HG03045 (cell line): ENCODE results near the gene XPO4.
"Not testable (repeated sequence)": the region's sequence is repeated elsewhere in the genome, so short reads cannot be mapped to it uniquely, and the experiment has no call there.

ENCODE experiments used
- ATAC-seq: cut with Tn5 transposase; IDR thresholded peaks from one replicate; pipeline ENCODE4 v1.9.1; 2021; ENCODE audit warnings: mild to moderate bottlenecking, moderate library complexity; ENCODE audit not compliant: unreplicated experiment

XPO4 gene

DNA sequence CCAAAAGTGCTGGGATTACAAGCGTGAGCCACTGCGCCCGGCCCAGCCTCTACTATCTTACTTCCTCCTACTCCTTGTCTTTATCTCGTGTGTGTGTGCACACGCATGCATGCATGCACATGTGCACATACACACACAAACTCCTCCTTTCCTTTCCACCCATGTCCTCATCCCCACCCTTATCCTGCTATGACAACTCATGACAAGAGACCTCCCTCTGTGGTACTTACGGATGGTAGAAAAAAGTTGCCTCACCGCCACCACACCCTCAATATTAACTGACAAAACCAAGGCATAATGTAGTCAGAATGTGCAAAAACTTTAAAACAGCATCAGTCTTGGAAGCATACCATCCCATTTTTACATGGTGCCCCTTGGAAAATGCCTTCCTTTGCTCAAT is 112.9 kb downstream of the XPO4 start:
- ATAC-seq = no peak

DNA sequence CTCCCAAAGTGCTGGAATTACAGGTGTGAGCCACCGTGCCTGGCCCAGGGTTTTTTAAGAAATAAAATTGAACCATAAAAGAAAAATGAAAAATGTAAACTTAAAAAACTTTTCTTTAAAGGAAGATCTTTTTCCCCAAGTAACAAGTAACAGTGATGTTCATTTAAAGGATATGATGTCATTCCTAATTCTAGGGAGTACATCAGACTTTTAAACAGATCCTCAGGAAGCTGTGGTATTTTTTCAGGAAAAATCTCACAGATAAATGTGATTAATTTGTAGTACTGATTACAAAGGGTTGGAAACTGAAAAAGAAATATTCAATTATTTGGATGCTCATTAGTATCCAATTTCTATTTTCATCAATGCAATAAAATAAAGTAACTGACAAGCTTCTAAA is 114.2 kb downstream of the XPO4 start:
- no peak for ATAC-seq

DNA sequence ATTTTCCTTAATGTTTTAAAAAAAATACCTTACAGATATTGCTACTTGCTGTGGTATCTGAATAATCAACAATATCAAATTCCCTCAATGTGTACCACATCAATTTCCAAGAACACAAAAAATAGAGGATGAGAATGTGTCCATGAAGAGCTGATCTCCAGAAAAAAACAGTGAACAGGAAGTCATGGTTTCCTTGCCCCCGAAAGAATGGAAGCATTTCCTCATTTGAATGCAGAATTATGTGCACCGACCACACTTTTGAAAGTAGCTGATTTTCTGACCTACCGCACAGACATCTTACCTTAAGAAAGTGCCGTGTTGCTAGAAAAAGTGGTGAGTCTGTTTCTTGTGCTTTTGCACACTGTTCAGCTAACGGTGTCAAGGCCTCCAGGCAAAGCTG is 115.4 kb downstream of the XPO4 start:
- no peak for ATAC-seq

DNA sequence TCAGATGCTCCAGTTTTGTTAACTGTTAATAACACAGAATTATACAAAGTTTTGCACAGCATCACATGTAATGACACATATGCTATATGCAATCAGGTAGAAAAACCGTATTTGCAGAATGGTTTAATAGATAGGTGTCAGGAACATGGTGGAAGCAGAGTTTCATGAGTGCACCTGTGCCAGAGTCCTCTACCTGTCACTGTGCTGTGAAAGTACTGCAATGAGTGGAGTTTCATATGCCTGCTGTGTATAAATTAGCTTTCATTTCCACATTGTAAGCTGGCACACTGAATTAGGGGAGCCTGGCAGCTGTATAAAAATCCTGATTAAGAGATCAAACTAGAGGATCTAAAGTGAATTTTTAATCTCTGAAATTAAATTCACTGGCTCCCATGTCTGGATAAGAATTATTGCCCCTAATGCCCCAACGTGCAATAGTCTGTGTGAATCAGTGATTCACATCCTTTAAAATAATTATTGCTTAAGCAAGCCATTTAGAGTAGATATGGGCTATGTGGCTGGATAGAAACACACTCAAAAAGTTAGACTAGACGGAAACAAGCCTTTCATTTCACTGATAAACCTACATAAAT is 120.3 kb downstream of the XPO4 start:
- no peak for ATAC-seq

DNA sequence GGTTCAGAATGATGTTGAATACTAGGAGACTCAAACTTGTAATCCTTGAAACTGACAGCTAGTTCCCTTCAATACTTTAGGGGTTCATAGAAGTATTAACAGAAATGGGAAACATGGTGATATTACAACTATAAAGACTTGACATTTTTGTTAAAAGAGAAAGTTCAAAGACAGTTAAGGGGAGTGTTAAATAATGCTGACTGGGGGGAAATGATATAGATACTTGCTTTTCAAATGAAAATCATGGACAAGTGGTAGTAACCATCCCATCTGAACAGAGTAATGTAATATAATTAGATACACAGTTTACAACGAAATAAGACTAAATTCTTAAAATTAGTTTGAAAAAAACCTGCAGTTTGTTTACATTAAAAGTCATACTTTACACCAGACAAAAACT is 122.2 kb downstream of the XPO4 start:
- no peak for ATAC-seq

DNA sequence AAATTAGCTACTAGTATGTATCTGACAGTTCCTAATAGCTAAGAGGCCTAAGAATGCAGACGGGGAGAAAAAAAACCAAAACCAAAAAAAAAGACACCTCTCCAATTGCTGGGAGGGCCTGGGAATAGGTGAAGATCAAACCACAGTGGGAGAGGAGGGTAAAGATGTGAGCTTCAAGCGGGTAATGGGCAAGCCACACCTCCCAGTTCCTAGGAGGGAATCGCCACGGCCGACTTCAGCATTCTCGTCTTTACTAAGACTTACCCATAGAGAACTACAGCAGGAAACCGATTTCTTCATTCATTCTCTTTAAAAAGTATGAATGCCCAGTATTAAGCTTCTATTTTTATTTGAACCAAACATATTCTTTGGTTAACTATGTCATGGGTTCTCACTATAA is 123.1 kb downstream of the XPO4 start:
- no peak for ATAC-seq

DNA sequence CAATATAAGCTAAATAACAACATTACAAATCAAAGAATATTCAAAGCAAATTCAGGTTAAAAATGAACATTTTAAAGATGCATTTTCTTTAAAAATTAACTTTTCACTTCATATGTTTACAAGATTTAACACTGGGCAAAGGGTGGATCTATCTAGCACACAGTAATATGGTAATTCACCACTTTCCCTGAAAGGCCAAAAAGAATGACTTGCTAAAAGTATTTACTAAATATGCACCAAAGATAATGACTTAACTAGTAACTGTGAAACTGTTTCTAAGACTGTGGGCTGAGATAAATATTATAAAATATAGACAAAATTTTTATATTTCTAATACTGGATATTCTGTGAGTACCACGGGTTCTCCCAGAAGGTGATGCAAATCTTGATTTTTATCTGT is 124.2 kb downstream of the XPO4 start:
- no peak for ATAC-seq

DNA sequence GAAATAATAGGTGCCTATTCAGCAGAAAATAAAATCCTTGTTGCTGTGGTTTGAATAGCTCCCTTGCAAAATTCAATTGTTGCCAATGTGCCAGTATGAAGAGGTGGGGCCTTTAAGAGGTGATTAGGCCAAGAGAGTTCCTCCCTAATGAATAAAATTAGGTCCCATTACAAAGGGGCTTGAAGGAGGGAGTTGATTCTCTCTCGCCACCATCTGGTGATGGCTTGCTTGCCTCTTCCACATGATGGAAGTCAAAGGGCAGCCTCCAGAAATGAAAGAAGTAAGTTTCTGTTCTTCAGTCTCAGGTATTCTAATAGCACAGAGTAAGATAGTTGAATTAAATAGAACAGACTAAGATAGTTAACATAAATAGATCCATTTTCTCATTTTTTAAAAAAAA is 125.8 kb downstream of the XPO4 start:
- ATAC-seq = no peak

DNA sequence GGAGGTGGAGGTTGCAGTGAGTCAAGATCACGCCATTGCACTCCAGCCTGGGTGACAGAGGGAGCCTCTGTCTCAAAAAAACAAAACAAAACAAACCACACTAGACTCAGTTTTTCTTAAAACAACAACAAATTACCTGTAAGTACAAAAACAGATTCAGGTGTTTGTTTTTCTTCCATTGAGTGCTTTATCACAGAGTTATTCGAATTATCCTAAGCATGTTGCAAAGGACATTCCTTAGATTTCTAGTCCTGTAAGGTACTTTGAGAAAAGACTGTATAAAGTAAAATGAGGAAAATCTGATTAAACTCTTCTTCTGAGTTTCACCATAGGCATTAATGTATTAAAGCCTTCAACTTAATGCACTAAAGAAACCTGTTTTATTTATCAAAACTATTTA is 126.6 kb downstream of the XPO4 start:
- ATAC-seq = no peak

DNA sequence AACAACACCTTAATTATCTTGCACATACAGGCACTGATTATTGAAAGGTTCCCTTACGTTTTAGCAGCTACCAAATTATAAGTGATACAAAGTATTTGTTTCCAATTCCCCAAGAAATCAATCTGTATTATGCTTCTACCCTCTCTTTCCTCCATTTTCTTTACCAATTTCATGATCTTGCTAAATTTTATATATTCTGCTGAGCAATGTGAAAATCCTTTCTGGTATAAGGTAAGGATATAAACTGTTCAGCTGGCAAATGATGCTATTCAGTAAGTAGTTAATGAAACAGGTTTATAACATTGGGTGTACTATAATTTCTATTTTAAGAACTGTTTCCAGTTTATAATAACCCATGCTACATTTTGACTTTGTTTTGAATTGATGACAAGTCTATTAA is 127.8 kb downstream of the XPO4 start:
- no peak for ATAC-seq

DNA sequence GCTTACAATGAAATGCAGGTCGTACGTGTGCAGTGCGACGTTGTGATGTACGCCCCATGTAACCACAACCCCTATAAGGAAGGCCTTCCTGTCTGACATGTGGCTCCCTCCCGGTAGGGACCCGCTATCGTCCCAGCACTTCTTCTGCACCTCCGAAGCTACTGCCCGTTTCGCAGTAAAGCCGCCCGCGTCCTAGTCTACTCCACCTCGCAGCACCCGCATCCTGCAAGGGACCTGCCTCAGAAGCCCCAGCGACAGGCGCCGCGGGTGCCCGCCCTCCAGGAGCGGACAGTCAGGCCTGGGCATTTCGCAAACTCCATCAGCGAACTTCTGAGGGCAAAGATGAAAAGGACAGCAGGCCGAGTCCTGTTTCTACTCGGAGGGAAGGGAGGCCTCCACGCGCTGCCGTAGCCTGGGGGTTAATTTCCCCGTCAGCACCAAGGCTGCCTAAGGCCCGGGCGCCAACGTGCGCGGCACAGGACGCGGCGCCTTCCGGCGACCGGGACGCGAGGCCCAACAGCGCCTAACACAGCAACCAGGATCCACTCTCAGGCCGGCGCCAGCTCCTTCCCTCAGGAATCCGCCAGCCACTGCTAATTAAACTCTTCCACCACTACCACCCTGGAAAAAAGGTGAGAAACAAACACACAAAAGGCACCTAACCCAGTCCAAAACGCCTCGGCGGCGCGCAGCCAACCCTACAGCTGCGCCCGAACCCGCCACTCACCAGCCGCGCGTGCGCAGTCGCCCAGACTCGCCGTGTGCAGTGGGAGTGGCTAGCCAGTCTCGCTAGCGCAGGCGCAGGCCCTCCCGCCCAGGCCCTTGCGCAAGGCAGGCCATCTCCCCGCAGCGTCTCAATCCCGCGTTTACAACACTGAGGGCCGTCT is 129.1 kb downstream of the XPO4 start, which contains the start of gene EEF1AKMT1:
TSS of gene EEF1AKMT1 (minus strand) at position 768 of the 887 bp plus-strand sequence. CDS start 16,363 bp downstream, outside the sequence.
- peak; percentile 95 for ATAC-seq

DNA sequence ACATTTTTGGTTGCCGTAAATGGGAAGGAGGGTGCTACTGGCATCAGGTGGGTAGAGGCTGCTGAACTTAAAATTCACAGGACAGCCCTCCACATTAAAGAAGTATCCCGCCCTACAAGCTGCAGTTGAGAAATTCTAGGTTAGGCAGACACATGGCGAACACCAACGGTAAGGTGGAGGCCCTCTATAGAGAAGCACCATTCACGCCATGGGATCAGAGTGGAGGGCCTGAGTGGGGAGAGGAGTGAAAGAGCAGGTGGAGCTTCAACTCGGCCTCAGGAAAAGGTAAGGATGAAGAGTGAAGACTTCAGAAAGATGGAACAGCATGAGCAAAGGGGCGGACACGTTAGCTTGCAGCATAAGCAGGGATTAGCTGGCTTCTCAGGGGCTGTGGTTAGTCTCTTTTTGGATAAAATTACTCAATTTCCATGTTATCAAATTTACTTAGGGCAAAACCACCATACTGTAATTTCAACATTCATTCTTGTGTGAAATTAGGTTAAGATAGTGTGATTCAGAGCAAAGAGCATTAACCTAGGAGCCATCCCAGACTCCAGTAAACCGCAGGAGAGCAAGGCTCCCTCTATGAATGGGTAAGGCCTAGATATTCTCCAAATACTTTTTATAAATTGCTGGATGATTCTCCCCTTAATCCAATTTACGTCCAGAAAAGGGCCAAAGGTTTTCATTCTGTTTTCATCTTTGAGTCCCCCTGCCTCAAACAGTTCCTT is 130.0 kb downstream of the XPO4 start:
- ATAC-seq = no peak

DNA sequence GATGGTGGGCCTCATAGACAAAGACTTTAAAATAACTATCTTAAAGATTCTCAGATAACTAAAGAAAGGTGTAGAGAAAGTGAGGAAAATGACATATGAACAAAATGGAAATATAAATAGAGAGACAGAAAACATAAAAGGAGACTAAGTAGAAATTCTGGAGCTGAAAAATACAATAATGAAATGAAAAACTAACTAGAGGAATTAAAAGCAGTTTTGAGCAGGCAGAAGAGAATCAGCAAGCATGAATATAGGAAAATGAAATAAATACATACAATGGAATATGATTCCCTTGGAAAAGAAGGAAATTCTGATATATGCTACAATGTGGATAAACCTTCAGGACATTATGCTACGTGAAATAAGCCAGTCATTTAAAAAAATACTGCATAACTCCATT is 132.7 kb downstream of the XPO4 start:
- no peak for ATAC-seq

DNA sequence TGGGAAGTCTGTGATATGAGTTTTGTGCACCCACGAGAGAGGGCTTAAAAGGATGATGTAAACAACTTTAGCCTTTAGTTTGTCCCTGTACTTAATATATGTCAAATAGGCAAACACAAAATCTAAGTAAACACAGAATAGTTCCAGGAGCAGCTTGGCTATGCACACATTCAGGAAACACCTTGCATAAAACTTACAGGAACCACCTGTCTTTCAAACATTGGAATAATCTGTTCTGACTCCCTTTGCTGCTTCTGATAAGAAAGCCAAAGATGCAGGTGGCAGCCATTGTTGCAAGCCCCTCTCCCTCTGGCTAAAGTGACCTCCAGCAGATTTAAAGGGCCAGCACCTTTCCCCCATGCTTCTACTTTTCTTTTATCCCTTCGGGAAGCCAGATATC is 133.5 kb downstream of the XPO4 start:
- ATAC-seq = no peak

DNA sequence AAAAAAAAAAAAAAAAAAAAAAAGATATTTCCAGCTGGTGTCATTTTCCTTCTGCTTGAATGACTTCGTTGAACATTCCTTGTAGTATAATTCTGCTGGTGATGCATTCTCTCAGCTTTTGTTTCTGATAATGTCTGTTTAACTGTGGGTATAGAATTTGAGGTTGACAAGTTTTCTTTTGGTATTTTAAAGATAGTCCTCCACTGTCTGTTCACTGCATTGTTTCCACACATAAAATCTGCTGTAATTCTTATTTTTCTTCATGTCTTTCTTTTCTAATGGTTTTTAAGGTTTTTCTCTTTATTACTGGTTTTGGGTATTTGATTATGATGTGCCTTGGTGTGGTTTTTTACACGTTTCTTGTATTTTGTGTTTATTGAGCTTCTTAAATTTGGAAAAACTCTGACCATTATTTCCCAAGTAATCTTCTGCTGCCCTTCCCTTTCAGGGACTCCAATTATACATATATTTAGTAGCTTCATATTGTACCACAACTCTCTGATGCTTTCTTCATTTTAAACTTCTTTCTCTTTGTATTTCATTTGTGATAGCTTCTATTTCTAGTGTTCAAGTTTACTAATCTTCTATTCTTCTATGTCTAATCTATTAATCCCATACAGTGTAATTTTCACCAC is 135.1 kb downstream of the XPO4 start:
- no peak for ATAC-seq

DNA sequence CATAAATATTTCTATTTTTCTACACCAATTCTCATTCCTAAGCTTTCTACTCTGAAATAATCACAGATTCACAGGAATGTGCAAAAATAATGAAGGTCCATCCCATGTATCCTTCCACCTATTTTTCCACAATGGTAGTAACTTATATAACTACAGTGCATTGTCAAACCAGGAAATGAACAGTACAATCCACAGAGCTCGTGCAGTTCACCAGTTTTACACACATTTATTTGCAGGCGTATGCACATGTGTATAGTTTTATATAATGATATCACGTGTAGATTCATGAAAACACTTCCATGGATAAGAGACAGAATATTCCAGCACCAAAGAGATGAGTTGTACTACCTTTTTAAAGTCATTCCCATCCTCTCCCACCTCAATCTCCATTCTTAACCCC is 141.7 kb downstream of the XPO4 start:
- ATAC-seq = no peak

DNA sequence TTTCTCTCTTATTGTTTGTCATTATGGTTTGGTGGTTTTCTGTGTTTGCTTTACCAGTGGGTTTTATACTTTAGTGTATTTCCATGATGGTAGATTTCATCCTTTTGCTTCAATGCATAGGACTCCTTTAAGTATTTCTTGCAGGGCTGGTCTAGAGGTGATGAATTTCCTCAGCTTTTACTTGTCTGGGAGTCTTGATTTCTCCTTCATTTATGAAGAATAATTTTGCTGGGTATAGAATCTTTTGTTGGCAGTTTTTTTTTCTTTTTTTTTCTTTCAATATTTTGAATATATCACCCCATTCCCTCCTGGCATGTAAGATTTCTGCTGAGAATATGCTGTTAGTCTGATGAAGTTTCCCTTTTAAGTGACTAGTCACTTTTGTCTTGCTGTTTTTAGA is 148.5 kb downstream of the XPO4 start:
- no peak for ATAC-seq

DNA sequence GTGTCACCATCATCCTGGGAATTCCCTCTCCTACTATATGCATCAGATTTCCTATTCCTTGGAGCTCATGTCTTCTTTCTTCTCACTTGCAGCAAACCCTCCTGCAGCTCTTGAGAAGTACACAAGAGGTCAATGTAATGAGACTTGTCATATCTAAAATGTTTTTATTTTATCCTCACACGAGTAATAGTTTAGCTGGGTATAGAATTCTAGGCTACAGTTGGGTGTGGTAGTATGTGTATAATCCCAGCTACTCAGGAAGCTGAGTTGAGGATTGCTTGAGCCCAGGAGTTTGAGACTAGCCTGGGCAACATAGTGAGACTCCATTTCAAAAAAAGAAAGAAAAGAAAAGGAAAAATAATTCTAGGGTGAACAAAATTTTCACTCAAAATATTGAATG is 153.2 kb downstream of the XPO4 start:
- no peak for ATAC-seq

DNA sequence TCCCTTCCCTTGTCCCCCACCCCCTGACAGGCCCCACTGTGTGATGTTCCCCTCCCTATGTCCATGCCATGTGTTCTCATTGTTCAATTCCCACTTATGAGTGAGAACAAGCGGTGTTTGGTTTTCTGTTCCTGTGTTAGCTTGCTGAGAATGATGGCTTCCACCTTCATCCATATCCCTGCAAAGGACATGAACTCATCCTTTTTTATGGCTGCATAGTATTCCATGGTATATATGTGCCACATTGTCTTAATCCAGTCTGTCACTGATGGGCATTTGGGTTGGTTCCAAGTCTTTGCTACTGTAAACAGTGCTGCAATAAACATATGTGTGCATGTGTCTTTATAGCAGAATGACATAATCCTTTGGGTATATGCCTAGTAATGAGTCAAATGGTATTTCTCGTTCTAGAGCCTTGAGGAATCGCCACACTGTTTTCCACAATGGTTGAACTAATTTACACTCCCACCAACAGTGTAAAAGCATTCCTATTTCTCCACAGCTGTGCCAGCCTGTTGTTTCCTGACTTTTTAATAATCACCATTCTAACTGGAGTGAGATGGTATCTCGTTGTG is 158.6 kb downstream of the XPO4 start:
- not testable (repeated sequence) for ATAC-seq

DNA sequence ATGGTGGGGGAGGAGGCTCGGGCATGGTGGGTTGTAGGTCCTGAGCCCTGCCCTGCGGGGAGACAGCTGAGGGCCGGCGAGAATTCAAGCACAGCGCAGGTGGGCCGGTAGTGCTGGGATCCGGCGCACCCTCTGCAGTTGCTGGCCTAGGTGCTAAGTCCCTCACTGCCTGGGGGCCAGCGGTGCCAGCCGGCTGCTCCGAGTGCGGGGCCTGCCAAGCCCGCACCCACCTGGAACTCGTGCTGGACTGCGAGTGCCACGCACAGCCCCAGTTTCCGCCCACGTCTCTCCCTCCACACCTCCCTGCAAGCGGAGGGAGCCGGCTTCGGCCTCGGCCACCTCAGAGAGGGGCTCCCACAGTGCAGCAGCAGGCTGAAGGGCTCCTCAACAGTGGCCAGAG is 162.5 kb downstream of the XPO4 start:
- ATAC-seq = no peak

DNA sequence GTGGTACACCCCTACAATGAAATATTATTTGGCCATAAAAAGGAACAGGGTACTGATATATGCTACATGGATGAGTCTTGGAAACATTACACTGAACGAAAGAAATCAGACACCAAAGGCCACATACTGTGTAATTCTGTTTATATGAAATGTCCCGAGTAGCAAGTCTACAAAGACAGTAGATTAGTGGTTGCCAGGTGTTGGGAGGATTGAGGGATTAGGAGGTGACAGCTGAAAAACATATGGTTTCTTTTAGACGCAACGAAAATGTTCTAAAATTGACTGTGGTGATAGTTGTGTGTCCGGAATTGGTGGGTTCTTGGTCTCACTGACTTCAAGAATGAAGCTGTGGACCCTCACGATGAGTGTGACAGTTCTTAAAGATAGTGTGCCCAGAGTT is 163.9 kb downstream of the XPO4 start:
- ATAC-seq = no peak
